HG03139 (cell line): ENCODE measurements around the gene SPDYE4.
A peak's percentile ranks its signal among the peaks of the same experiment; 100 is the strongest.
"Not testable (repeated sequence)": the region's sequence is repeated elsewhere in the genome, so short reads cannot be mapped to it uniquely, and the experiment has no call there.

Source experiments
- ATAC-seq: cut with Tn5 transposase; IDR thresholded peaks from one replicate; pipeline ENCODE4 v1.9.1; 2021; ENCODE audit not compliant: unreplicated experiment

The SPDYE4 gene, protein sequence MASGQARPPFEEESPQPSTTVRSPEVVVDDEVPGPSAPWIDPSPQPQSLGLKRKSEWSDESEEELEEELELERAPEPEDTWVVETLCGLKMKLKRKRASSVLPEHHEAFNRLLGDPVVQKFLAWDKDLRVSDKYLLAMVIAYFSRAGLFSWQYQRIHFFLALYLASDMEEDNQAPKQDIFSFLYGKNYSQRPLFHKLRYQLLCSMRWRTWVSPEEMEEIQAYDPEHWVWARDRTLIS

DNA sequence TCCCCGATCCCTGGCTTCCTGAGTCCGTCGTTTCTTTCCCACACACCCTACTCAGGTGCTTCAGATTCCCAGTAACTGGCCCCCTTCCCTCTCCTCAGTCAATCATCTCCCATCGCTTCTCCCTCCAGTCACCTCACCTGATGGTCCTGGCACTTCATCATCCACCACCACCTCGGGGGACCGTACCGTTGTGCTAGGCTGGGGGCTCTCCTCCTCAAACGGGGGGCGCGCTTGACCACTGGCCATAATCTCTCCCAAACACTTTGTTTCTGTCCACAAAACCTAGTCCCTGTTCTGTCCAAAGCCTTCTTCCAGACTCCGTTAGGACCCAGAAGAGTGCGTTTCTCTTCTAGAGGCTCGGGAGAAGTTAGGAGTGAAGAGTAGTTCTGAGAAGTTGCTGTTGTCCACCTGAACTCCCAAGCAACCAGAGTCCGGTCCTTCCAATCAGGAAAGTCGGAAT is at the start of gene SPDYE4:
Gene SPDYE4 (minus strand): TSS at position 410 of the 460 bp plus-strand sequence. CDS start 164 bp downstream, at position 246.
- no peak for ATAC-seq

DNA sequence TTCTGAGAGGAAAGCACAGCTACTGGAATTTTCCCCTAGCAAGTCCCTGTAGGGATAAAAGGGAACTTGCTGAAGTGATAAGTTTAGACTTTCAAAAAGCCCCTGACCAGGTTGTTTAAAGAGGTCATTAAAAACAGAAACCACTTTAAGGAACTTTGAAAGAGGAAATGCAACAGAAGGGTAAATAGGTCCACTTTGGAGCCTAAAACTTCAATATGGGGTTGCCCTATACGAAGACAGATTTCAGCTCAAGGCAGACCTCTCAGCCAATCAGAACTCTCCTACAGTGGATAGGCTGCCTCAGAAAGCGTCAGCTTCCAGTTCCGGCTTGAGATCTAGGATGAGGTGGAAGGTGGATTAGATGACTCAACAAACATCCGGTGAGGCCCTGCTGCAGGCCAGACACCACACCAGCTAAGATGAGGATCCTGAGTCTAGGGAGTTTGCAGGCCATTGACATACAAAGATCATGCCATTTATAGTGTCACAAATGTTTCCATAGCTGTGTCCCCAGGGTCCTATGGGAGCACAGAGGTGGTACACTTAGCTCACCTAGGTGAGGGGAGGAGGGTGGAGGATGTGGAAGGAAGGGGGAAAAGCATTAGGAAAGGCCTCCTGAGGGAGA is 48.7 kb upstream of the SPDYE4 start:
- peak; percentile 82 for ATAC-seq

DNA sequence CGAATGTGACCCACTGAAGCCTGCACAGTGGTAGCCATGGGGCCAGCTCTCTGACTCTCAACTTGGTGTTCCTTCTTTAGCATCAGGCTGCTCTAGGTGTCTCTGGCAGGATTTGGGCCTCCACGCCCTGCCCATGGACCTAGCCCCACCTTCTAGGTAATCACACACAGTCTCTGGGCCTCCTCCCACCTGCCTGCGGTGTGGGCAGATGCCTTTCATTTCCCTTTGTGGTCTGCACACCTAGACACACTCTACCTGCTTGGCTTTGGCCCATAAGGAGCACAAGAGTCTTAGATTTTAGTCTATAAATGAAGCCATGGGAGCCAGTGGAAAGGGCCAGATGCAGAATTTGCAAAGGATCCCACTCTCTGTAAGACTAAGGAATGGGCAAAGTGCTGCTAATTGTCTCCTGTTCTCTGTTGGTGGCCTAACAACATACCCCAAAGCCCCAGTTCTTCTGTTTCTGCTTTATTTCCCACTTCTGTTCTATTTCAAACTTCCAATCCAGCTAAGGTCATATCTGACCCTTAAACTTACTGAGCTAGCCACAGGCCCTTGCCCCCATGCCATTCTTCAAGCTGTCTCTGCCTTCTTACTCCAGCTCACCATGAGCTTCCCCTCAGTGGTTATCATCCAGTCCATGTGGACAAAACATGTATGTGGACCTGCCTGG is 48.0 kb upstream of the SPDYE4 start:
- ATAC-seq: no peak

DNA sequence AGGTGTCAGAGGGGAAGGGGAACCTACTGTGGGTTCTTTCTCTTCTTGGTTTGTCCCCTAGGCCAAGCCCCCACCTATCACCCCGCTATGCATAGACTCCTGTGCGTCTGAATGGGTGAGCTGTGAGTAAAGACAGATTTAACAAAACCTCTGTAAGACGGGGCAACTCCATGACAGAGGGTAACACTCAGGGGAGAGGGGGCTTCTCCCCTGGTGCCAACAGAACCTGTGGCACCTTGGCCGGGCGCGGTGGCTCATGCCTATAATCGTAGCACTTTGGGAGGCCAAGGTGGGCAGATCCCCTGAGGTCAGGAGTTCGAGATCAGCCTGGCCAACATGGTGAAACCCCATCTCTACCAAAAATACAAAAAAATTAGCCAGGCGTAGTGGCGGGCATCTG is 47.0 kb upstream of the SPDYE4 start:
- ATAC-seq: not testable (repeated sequence)

DNA sequence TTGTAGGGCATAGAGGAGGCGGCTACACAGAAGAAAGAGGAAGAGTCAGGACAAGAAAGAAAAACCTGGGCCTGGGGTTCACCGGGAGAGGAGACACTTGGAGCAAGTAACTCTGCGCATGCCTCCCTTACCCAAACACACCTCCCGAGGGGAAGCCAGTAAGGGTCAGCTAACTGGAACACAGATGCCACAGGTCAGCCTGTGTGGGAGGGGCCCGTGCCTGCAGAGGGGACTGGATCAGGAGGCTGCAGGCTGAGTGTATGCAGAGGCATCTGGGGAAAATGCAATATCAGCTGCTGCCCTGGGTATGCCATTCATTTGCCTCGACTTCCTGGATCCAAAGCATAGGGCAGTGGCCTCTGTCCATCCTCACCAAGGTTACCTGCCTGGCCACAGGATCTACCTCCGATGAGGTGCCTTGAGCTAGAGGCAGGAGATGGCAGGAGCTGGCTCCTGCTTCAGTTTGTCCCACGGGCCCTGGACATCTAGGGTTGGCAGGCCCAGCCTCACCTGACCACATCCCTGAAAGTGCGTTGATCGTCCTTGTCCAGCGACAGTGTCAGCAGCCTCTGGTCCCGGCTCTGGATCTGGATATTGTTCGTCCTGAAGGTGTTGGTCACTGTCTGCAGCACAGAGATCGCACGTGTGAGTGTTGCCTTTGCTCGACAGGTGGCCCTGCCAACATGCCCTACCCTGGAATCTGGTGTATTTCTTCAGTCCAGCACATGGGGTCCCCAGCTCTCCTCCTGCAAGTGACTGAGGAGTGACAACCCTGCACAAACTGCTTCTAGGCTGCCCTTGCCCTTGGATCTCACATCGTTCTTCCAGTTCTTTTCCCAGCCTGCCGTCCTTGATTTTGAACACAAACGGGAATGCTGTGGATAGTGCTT is 45.4 kb upstream of the SPDYE4 start:
- ATAC-seq: no peak

DNA sequence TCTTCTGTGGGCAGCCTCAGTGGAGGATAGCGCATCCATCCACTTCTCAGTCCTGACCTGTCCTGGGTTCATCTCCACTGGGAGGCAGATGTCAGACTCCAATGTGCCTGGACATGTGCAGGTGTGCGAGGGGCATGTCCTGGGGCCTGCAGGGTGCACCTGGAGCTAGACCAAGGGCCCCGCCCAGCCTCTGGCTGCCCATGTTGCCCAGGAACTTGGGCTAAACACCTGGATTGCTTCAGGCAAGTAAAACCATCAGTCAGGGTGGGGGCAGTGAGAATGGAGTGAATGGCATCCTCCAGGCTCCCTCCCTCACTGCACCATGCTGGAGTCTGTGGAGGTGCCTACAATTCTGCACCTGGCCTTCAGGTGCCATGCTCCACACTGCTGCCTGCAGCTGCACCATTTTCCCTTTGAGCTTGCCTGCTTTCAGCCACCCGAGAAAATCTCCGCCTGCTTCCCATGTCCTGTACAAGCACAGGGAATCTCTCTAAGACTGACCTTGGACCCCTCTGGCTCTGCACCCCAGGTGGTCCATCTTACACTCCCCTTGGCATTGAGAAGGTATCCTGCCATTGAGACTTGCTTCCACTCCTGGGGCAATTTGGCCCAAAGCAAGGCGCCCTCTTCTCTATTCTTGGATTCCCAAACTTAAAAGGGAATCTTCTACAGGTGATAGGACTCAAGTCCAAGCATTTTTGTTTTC is 42.9 kb upstream of the SPDYE4 start:
- ATAC-seq: no peak

DNA sequence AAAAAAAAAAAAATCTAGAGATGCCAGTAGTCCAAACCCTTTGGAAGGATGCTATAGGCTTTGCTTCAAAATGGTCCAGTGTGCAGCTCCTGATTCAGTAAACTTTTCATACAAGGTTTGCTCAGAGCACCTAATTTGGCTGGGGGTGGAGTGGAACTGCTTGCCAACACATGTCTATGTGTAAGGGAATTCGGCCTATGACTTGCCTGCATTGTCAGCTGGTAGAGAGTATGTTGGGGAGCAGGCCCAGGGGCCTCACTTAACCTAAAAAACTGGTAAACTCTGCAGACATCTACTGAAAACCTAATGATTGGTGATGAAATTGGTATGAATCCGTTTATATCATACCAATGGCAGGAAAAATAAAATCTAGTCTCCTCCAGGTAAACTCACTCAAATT is 42.3 kb upstream of the SPDYE4 start:
- no peak for ATAC-seq

DNA sequence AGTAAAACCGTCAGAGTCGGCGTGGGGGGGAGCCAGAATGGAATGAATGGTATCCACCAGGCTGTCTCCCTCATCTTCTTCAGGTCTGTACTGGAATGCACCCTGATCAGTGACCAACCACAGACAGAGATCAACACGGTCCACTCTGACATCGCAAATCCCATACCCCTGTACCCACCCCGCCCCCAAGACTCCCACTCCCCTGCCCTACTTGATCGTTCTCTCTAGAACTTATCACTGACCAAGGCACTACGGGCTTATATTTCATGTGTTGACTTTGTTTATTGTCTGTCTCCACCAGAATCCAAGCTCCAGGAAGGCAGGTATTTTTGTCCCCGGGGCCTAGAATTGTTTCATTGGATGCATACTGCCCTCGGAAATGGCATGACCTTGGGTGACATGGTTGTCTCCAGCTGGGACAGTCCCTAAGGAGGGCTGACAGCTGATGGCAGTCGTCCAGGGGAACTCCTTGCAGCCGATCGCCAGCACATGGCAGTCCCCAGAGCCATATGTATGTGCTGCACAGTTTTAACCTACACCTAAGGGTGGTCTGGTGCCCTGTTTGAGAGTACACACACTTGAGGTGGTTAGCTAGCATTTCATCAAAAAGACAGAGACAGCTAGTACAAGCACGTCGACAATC is 41.3 kb upstream of the SPDYE4 start:
- no peak for ATAC-seq

DNA sequence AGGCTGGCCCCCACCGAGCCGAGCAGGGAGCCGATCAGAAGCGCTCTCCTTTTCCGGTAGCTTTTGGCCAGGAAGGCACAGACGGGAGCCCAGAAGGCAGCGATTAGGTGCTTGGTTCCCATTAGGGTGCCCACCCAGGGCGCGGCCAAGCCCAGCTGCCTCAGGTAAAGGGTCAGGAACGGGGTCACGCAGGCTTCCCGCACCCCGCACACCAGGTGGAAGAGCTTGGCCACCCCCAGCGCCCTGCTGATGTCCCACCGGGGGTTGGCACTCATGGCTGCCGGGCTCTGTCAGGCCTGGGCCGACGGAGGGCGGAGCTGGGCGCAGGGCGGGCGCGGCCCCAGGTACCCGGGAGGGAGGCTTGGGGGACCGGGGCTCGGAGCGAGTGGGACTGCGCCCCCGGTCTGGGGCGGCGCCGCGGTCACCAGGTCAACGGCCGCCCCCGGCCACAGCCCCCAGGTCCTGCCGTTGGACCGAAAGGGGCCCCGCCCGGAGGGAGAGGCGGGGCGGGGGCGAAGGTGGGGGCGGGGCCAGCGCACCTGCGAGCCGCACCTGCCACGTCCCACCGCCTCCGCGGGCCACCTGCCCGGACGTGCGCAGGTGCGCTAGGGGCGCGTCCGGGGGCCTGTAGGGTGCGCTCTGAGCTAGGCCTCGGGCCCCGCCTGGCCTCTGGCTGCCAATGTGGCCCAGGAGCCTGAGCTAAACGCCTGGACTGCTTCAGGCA is 40.7 kb upstream of the SPDYE4 start, which contains the start of gene MFSD6L:
Gene MFSD6L (minus strand): TSS at position 520 of the 724 bp plus-strand sequence. CDS start 245 bp downstream, at position 275.
- ATAC-seq: no peak

DNA sequence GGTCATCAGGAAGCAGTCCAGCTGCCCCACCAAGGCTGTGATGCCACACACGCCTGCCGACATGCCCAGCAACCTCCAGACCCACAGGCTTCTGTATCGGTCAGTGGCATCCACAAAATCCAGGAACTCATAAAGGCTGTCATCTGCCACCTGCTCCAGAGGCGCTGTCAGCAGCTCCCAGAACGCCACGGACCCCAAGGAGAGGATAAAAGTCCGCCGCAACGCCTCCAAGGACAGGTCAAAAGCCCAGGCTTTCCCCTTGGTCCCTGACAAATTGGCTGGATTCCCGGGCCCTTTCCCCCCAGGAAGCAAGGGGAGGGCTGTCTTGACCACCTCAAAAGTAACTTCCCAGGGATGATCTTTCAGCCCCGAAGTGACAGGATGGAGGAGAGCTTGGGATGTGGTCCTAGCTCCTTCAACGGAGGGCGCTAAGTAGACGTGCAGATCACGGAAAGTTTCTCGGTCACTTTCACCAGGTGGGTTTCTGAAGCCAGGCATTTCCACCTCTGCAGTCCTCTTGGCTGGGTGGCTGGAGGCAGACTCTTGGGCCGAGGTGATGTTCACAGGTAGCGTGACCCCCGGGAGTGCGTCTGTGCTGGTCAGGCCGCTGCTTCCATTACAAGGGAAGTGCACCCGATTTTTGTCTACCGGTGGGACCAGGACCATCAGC is 40.0 kb upstream of the SPDYE4 start:
- no peak for ATAC-seq

DNA sequence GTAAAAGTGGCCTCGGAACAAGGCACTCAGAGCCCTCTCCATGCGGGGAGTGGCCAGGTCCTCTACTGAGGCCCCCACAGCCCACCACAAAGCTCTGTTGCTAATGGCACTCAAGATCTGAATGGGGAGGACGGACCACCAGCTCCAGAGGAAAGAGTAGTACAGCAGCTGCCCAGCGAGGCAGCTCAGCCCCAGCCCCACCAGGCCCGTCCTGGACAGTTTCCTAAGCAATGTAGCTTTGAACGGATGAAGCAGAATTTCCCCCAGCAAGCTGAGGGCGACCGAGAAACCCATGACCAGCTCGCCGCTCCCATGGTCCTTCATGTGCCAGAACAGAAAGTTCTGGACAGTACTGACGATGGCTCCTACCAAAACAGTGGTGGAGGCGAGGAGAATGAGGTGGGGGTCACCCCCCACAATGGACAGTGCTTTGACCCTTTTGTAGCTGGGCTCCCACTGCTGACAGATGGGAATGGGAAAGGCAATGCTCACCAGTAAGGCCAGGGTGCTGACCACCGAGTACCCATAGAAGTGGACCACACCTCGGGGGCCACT is 39.4 kb upstream of the SPDYE4 start:
- ATAC-seq: no peak

DNA sequence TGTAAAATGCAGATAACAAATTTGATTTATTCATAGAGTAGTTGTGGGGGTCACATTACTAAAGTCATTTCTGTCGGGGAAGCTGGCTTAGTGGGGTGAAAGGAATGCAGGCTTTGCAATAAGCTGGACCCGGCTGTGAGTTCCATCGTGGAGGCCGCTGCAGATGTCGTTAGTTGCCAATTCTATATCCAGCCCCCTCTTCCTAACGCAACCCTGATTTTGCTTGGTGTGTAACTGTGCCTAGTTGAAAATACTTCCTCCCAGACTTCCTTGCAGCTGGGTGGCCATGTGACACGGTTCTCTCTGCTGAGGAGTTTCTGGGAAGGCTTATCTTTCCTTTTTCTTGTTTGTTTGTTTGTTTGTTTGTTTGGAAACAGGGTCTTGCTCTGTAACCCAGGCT is 36.3 kb upstream of the SPDYE4 start:
- no peak for ATAC-seq

DNA sequence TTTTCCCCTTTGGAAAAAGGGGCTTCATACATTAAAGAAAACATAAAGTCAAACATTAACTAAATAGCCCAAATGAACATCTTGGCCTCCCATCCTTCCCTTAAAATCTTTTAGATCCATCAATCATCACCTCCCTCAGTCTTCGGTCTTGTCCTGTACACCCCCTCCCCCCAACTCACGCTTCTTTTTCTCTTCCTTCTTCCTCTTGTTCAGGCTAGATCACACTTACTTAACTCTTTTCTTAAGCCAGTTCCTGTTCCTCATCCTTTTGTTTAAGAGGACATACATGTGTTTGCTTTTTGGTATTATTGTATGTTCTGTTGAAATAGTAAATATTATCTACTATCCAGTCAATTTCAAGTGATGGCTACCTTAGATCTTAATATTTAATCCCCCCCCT is 35.3 kb upstream of the SPDYE4 start:
- no peak for ATAC-seq

DNA sequence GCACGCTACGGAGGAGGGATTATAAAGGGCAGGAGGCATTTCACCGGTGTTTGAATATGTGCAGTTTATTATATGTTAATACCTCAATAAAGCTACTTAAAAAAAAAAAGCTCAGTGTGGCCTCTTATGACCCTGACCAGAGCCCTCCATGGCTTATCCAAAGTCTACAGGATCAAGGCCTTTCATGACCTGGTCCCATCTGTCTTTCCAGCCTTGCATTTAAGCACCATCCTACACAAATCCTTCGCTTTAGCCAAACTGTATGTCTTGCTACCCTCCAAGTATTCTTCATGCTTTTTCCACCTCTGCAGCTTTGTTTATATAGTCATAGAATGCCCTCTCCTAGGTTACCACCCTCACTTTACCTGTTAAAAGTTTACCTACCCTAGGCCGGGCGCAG is 34.3 kb upstream of the SPDYE4 start:
- ATAC-seq: no peak

DNA sequence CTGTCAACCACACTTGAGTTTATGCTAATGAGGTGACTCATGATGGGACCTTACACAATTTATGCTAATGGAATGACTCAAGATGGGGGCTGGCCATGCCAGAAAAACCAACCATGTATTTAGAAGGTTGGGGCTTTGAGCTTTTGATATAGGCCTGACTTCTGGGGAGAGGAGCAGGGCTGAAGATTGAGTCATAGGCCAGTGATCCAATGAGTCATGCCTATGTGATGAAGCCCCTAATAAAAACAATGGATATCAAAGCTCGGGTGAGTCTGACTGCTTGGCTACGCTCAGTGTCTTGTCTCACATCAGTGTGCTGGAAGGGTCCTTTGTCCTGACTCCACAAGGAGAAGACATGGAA is 33.5 kb upstream of the SPDYE4 start:
- ATAC-seq: no peak

DNA sequence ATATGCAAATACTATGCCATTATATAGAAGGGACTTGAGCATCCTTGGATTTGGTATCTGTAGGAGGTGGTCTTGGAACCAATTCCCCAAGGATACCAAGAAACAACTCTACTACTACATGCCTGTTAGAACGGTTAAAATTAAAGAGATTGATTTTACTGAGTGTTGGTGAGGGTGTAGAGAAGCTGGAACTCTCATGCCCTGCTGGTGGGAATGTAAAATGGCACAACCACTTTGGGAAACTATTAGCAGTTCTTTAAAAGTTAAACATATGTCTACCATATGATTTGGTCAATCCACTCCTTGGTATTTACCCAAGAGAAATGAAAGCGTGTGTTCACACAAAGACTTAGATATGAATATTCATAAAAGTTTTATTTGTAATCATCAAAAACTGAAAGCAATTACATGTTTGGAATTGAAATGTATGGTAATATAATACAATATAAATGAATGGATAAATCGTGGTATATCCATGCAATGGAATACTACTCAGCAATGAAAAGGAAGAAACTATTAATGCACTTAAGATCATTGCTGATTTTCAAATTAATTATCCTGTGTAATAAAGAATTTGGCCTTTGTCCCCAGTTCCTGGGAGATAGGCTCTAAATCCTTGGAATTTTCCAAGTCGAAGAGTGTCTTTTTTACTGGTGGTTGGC is 33.0 kb upstream of the SPDYE4 start:
- no peak for ATAC-seq

DNA sequence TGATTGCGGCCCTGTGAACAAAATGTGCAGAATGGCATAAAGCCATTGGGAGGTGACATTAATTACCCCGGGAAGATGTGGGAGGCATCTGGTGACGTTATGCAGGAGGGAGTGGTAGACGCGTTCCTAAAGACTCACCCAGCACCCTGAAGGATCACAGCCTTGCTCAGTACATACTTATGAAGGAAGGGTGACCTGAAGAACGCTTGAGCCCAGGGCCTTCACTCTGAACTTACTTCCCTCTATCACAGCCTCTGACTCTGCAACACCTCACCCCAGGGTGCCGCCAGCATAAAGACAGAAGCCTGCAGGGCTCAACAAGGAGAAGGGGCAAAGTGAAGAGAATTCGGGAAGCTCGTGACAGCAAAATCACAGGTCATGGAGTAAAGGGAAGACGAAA is 31.4 kb upstream of the SPDYE4 start:
- ATAC-seq: no peak

DNA sequence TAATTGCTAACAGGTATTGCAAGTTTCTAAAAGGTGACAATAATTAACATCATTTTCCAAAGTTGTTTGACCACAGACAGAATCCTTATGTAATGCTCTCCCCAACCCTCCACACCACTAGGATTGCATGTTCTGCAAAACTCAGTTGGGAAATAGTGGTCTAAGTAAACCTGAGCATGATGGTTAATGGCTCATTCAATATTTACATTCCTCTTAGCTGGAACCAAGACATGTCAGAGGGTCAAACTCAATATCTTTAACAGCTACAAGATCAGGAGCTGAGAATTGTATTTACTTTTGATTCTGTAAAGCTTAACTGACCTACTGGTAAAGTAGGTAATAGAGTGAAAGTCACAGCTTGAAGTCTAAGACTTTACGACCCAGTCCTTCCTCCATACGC is 30.7 kb upstream of the SPDYE4 start:
- ATAC-seq: no peak
